ENCODE data around the gene DLX6. TPM values are rescaled to one million over a fixed set of nuclear protein-coding genes. Genes with fewer than 3 reads are reported as not detected.

Gene DLX6
- total RNA-seq, 1 donor from 2014 or later, result 10.9 TPM

DNA sequence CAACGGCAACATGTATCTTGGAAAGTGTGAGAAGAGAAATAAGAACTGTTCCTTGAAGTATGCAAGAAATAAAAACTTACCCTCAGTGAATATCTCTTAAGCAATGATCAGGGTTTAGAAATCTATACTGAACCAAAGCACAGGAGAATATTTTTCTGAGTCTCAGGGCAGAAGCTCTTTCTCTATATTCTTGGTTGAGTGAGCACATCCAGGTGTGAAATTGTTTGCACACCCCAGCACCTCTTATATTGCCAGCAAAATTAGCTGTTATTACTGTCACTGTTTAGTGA, 8.4 kb downstream of the DLX6 start:
- peaks cover 96% of the 10 kb centered on the region for H3K27me3 Mint-ChIP-seq (ENCODE audit: low read depth)
- DNase-seq (ENCODE audit: low spot score in 2 of 2, unreplicated experiment in 2 of 2), result no peak
- peaks cover 24% of the 10 kb centered on the region for H3K36me3 Mint-ChIP-seq
- no peak overlapping the region for H3K27ac Mint-ChIP-seq
- H3K9me3 Mint-ChIP-seq, result no peaks in the 10 kb centered on the region
- TF ChIP-seq, protein P1, sequence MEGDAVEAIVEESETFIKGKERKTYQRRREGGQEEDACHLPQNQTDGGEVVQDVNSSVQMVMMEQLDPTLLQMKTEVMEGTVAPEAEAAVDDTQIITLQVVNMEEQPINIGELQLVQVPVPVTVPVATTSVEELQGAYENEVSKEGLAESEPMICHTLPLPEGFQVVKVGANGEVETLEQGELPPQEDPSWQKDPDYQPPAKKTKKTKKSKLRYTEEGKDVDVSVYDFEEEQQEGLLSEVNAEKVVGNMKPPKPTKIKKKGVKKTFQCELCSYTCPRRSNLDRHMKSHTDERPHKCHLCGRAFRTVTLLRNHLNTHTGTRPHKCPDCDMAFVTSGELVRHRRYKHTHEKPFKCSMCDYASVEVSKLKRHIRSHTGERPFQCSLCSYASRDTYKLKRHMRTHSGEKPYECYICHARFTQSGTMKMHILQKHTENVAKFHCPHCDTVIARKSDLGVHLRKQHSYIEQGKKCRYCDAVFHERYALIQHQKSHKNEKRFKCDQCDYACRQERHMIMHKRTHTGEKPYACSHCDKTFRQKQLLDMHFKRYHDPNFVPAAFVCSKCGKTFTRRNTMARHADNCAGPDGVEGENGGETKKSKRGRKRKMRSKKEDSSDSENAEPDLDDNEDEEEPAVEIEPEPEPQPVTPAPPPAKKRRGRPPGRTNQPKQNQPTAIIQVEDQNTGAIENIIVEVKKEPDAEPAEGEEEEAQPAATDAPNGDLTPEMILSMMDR (IDR thresholded peaks at IDR 0.05; ENCODE audit: unreplicated experiment), result no peak
- peaks cover 38% of the 10 kb centered on the region for H3K4me1 Mint-ChIP-seq
- no peak overlapping the region for H3K4me3 Mint-ChIP-seq

DNA sequence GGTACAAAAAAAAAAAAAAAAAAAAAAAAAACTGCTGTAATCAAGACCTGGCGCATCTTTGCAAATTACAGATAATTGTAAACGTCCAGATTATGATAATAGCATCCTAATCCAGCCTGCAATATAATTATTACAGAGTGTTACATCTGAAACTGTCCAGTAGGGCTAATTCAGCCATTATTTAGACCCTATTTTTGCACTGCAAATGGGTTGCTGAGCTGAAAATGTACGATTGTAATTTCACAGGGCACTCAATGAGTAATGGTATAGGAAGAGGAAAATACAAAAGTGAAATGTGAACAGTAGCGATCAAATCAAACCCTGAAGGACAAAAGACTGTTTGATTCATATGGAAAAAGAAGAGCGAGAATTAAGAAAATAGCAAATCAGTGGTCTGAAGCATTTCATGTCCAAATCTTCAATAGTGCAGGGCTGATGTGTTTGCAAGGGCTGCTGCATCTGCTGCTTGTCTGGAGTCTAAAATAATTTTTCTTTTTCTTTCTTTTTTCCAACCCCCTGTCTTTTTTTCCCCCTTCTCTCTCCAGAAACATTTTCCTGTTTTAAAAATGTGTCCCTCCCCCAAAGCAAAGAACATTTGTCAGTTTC, 8.9 kb downstream of the DLX6 start:
- peaks cover 24% of the 10 kb centered on the region for H3K36me3 Mint-ChIP-seq
- no peaks in the 10 kb centered on the region for H3K9me3 Mint-ChIP-seq
- peaks cover 97% of the 10 kb centered on the region for H3K27me3 Mint-ChIP-seq (ENCODE audit: low read depth)
- TF ChIP-seq, protein P1 (IDR thresholded peaks at IDR 0.05; ENCODE audit: unreplicated experiment), result no peak
- peaks cover 43% of the 10 kb centered on the region for H3K4me1 Mint-ChIP-seq
- DNase-seq (ENCODE audit: low spot score in 2 of 2, unreplicated experiment in 2 of 2), result no peak
- H3K27ac Mint-ChIP-seq, result no peak overlapping the region
- no peak overlapping the region for H3K4me3 Mint-ChIP-seq

DNA sequence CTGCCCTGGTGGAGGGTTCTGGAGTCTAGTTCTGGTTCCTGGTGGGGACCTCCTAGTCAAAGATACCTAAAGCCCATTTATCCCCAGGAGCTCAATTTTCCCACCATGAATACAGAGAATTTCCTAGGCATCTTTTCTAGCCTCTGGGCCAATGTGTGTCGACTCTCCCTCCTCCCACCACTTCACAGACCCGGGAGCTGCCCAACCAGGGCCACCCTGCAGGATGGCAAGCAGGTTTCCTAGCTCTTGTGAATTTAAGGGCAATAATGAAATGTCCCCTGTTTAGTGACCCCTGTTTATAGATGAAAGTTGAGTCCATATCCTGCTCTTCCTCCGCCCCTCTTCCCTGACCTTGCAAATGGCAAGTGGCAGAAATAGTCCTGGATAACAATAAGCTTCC, 9.9 kb downstream of the DLX6 start:
- peaks cover 17% of the 10 kb centered on the region for H3K36me3 Mint-ChIP-seq
- H3K9me3 Mint-ChIP-seq, result no peaks in the 10 kb centered on the region
- H3K4me1 Mint-ChIP-seq, result peaks cover 52% of the 10 kb centered on the region
- peak overlapping the region; percentile 45 for H3K27ac Mint-ChIP-seq
- peaks cover 96% of the 10 kb centered on the region for H3K27me3 Mint-ChIP-seq (ENCODE audit: low read depth)
- TF ChIP-seq, protein P1 (IDR thresholded peaks at IDR 0.05; ENCODE audit: unreplicated experiment), result no peak
- H3K4me3 Mint-ChIP-seq, result no peak overlapping the region
- no peak for DNase-seq (ENCODE audit: low spot score in 2 of 2, unreplicated experiment in 2 of 2)

DNA sequence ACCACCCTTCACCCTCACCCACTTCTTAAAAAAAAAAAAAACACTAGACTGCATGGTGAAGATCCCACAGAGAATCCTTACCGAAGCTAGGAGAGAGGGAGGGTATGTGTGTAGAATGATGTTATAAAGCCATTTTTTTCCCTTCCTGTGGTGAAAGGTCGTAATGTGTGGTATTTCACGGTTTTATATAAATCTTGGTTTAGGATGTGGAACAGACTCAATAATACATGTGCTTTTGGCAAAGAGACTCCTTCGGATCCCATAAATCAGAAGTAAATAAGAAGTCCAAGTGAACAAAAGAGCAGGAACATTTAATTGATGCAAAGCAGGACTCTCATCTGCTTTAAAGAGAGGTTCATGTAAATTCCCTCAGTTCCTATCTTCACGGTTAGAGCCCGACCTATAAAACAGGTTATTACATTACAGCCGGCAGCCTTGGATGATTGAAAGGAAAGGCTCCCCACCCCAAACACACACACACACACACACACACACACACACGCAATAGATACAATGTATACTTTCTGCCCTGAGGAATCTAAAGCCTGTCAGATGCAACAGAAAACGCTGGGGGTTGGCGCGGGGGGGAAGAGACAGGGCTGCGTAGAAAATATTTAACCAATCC, 10.5 kb downstream of the DLX6 start:
- Mint-ChIP-seq H3K27me3 (ENCODE audit: low read depth) (peaks cover 98% of the 10 kb centered on the region), H3K36me3 (peaks cover 20% of the 10 kb centered on the region), H3K4me1 (peaks cover 58% of the 10 kb centered on the region), H3K4me3 (peak overlapping the region; percentile 67), H3K27ac (peak overlapping the region; percentile 84), H3K9me3 (no peaks in the 10 kb centered on the region)
- DNase-seq (ENCODE audit: low spot score in 2 of 2, unreplicated experiment in 2 of 2), result no peak
- TF ChIP-seq, protein P1 (IDR thresholded peaks at IDR 0.05; ENCODE audit: unreplicated experiment), result no peak

DNA sequence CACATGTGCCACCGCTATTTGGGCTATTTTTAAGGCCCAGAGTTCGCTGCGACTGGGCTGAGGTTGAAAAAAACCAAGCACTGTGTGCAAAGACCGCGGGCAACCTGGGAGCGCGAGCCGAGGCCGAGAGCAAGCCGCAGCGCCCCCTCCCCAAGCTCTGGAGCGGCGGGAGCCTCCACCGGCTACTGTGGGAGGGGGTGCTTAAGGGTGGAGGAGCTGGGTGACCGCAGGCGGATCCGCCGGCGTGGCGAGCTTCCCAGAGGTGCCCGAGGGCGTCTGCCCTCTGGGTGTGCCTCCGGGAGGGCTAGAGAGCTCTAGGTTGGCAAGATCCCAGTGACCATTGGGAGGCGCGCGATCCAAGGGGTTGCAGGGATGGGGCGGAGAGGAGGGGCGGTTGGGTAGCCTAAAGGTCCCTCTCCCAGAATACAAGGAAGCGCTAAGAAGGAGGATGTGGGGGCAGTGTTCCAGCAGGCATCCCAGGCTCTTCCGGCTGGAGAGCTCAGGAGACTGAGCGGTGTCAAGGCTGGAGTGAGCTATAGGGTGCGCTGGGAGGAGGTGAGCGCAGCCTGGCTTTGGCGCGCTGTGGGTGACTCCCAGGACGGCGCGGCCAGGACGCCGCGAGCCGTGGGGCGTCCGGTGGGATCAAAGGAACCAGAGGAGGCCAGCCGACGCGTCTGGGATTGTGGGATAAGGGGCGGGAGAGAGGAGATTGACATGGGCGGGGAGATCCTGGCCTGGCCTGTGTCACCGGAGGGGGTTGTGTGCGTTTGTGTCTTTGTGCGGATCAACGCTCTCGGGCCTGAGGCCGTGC, 11.2 kb downstream of the DLX6 start:
- no peaks in the 10 kb centered on the region for H3K9me3 Mint-ChIP-seq
- peaks cover 96% of the 10 kb centered on the region for H3K27me3 Mint-ChIP-seq (ENCODE audit: low read depth)
- TF ChIP-seq, protein P1 (IDR thresholded peaks at IDR 0.05; ENCODE audit: unreplicated experiment), result no peak
- DNase-seq (ENCODE audit: low spot score in 2 of 2, unreplicated experiment in 2 of 2), result no peak
- peaks cover 13% of the 10 kb centered on the region for H3K36me3 Mint-ChIP-seq
- H3K4me3 Mint-ChIP-seq, result peak overlapping the region; percentile 67
- H3K27ac Mint-ChIP-seq, result peak overlapping the region; percentile 95
- peaks cover 62% of the 10 kb centered on the region for H3K4me1 Mint-ChIP-seq

Measured in mesothelial cell of epicardium (in vitro differentiated cells).